HepG2 (cell line): ENCODE measurements around the gene MVB12A. TPM values are rescaled to one million over a fixed set of nuclear protein-coding genes. Genes with fewer than 3 reads are reported as not detected.

Experiments
- ETV6 ChIP-seq: sonication (generic); formaldehyde crosslinking; conservative IDR thresholded peaks from 2 replicates; pipeline ENCODE4 v1.4.0; 2020; ENCODE audit warnings: missing genetic modification reagents
- HINFP ChIP-seq: sonication (generic); formaldehyde crosslinking; IDR thresholded peaks from 2 replicates; pipeline ENCODE4 v1.4.0; 2020; ENCODE audit warnings: low read depth, mild to moderate bottlenecking, missing genetic modification reagents
- MTF1 ChIP-seq: sonication (generic); formaldehyde crosslinking; IDR thresholded peaks from 2 replicates; pipeline ENCODE4 v1.5.0; 2020; ENCODE audit warnings: missing genetic modification reagents
- MXD3 ChIP-seq: IDR thresholded peaks from 2 replicates; pipeline ENCODE4 v1.6.1; 2016; ENCODE audit warnings: mild to moderate bottlenecking, missing biosample characterization, missing genetic modification reagents
- NFYB ChIP-seq: sonication (generic); formaldehyde crosslinking; IDR thresholded peaks from 2 replicates; pipeline ENCODE4 v1.4.0; 2020; ENCODE audit warnings: missing genetic modification reagents
- NPAS2 ChIP-seq: sonication (generic); formaldehyde crosslinking; IDR thresholded peaks from 2 replicates; pipeline ENCODE4 v1.8.0; 2022; ENCODE audit warnings: mild to moderate bottlenecking, missing genetic modification reagents, borderline replicate concordance
- PHF8 ChIP-seq: sonication (generic); formaldehyde crosslinking; IDR thresholded peaks from 2 replicates; pipeline ENCODE4 v1.5.0; 2020; ENCODE audit warnings: missing genetic modification reagents
- RAD21 ChIP-seq: fragments of 450-650 bp; formaldehyde crosslinking; IDR thresholded peaks from 2 replicates; pipeline ENCODE4 v1.5.0; 2020; ENCODE audit warnings: mild to moderate bottlenecking
- RFX5 ChIP-seq: IDR thresholded peaks from 2 replicates; pipeline ENCODE4 v1.6.1; 2011; ENCODE audit warnings: low read depth, low read length, improper control_type of control experiment
- SKIL ChIP-seq: sonication (generic); formaldehyde crosslinking; IDR thresholded peaks from 2 replicates; pipeline ENCODE4 v1.8.0; 2022; ENCODE audit warnings: missing genetic modification reagents, mild to moderate bottlenecking, moderate library complexity, borderline replicate concordance
- SRY ChIP-seq: sonication (generic); formaldehyde crosslinking; IDR thresholded peaks from 2 replicates; pipeline ENCODE4 v1.8.0; 2022; ENCODE audit warnings: mild to moderate bottlenecking, missing genetic modification reagents
- TCF7L2 ChIP-seq: IDR thresholded peaks from 2 replicates; pipeline ENCODE4 v1.6.1; 2011; ENCODE audit warnings: mild to moderate bottlenecking, low read depth, low read length, moderate library complexity
- ZFP36 ChIP-seq: fragments of 150-350 bp; IDR thresholded peaks from 2 replicates; pipeline ENCODE4 v1.6.1; 2018; ENCODE audit warnings: borderline replicate concordance, low read length, low read depth; ENCODE audit not compliant: partially characterized antibody
- ZFP91 ChIP-seq: sonication (generic); formaldehyde crosslinking; IDR thresholded peaks from 2 replicates; pipeline ENCODE4 v1.9.0; 2022; ENCODE audit warnings: missing genetic modification reagents, mild to moderate bottlenecking, borderline replicate concordance
- ZNF101 ChIP-seq: sonication (generic); formaldehyde crosslinking; IDR thresholded peaks from 2 replicates; pipeline ENCODE4 v1.4.0; 2020; ENCODE audit warnings: mild to moderate bottlenecking, low read depth, missing genetic modification reagents, borderline replicate concordance
- ZNF253 ChIP-seq: sonication (generic); formaldehyde crosslinking; IDR thresholded peaks from 2 replicates; pipeline ENCODE4 v1.8.0; 2022; ENCODE audit warnings: mild to moderate bottlenecking, missing genetic modification reagents, borderline replicate concordance
- ZNF333 ChIP-seq: sonication (generic); formaldehyde crosslinking; IDR thresholded peaks from 2 replicates; pipeline ENCODE4 v1.4.0; 2020; ENCODE audit warnings: mild to moderate bottlenecking, missing genetic modification reagents, borderline replicate concordance
- ZNF367 ChIP-seq: sonication (generic); formaldehyde crosslinking; IDR thresholded peaks from 2 replicates; pipeline ENCODE4 v1.4.0; 2020; ENCODE audit warnings: missing genetic modification reagents, borderline replicate concordance
- ZNF724P ChIP-seq: sonication (generic); formaldehyde crosslinking; IDR thresholded peaks from 2 replicates; pipeline ENCODE4 v1.8.0; 2022; ENCODE audit warnings: missing genetic modification reagents, borderline replicate concordance
- ZNF737 ChIP-seq: sonication (generic); formaldehyde crosslinking; IDR thresholded peaks from 2 replicates; pipeline ENCODE4 v1.5.0; 2020; ENCODE audit warnings: missing genetic modification reagents, mild to moderate bottlenecking, borderline replicate concordance
- ZZZ3 ChIP-seq: sonication (generic); formaldehyde crosslinking; IDR thresholded peaks from 2 replicates; pipeline ENCODE4 v1.4.0; 2020; ENCODE audit warnings: missing genetic modification reagents, mild to moderate bottlenecking, borderline replicate concordance
- polyA plus RNA-seq, 8 experiments: library from polyadenylated mRNA; depleted of rRNA in 3 of 8; stranded (reverse) in 7 of 8; unstranded in 1 of 8; fragments of >200 nt; fragmentation: Illumina TruSeq in 4 of 8; extraction: Trizol in 4 of 8; gene quantifications; 2 replicates each; pipeline versions ENCODE4 v1.2.1 to v1.2.3, GENCODE V29; 2011 to 2016; ENCODE audit warnings: low read depth in 4 of 8, missing spikeins in 1 of 8, mixed read lengths in 1 of 8; ENCODE audit not compliant: insufficient read depth in 1 of 8
- total RNA-seq, 5 experiments: library from RNA; depleted of rRNA; stranded (reverse); fragments of >200 nt; fragmentation: Illumina TruSeq; extraction: Trizol; gene quantifications; 2 replicates each; pipeline ENCODE4 v1.2.3, GENCODE V29; 2016; ENCODE audit warnings: low read depth in 1 of 5

MVB12A gene
- total and polyA plus RNA-seq, 2 of the 13 experiments (the other 11 are each of a cell fraction or from before 2014, with no cell fraction given): 35.7 to 36.1 TPM

GRCh38 chr19:17419621-17420474, at the start of gene MVB12A (continued):
- TF ChIP-seq ZZZ3 (CRISPR knock-in tag) (peak; percentile 17; the same call in 1 of the 2 replicates), MTF1 (no peak), SRY (CRISPR knock-in tag) (peak; percentile 44; the same call in 1 of the 2 replicates), ZNF737 (CRISPR knock-in tag) (no peak), MXD3 (CRISPR knock-in tag) (peak; percentile 58; the same call in 1 of the 2 replicates), RAD21 (CRISPR knock-in tag) (no peak), NPAS2 (CRISPR knock-in tag) (no peak), ZNF253 (CRISPR knock-in tag) (peak; percentile 18; the same call in 1 of the 2 replicates), ZNF724P (no peak), ZFP91 (peak; percentile 68; the same call in 1 of the 2 replicates), ZNF333 (CRISPR knock-in tag) (no peak), ETV6 (no peak; the same call in 1 of the 2 replicates), ZNF367 (CRISPR knock-in tag) (peak; percentile 69; the same call in 1 of the 2 replicates), ZFP36 (peak; percentile 77), TCF7L2 (no peak), NFYB (peak; percentile 84), HINFP (CRISPR knock-in tag) (no peak), PHF8 (peak; percentile 57; the same call in 1 of the 2 replicates), RFX5 (peak; percentile 61), SKIL (CRISPR knock-in tag) (no peak), ZNF101 (no peak)
